ENCODE measurements around the gene TNFAIP8. TPM values are rescaled to one million over a fixed set of nuclear protein-coding genes. Genes with fewer than 3 reads are reported as not detected.

TNFAIP8 gene
- total and polyA plus RNA-seq, 9 of the 15 experiments (the other 6 are each of a cell fraction or from before 2014, with no cell fraction given), result 29.9 to 52.2 (median 44.8) TPM

DNA sequence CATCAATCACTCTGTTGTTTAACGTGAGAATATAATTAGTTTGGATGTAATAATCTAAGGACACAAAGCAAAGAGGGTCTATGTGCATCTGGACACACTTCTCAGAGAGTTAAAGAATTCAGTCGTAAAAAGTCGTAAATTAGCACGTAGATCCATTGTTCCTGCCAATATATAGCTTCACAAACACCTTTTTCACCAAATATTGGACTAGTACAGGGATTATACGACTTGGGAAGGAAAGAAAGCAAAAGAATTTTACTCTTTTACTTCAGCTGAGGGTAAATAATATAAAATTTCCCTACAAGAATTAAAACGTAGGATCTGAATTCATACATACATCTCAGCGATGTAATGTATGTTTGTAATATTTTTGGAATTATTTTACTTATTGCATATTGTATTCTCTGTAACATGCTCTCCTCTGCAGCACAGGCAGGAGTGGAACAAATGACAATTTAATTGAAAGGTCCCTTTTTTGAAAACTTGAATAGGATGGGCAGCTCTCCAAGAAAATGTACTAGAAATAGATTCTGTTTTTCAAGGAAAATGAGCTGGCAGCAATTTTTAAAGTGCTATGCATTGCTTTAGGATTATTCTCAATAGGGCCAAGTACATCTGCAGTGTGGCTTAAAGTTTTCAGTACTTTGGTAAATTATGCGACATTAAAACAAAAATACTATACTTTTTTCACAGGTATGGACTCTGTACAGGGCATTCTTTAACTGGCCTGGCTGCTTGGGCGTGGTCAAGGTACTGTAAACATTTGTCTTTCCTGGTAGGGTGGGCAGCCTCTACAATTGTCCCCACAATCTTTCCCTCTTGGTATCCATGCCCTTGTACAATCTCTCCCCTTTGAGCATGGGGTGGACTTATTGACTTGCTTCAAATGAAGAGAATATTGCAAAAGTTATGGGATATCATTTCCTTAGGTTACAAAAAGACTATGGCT lies 56.7 kb downstream of the TNFAIP8 start:
- no peaks in the 10 kb centered on the region for H3K9me3 ChIP-seq (replicated peaks; ENCODE audit: control insufficient read depth, insufficient read depth, low read depth, low read length)
- no peak for DNase-seq (ENCODE audit: extremely low read depth in 1 of 4, low spot score in 3 of 4)
- H3K9me1 ChIP-seq (ENCODE audit: control insufficient read depth, insufficient read depth, low read length), result no peaks in the 10 kb centered on the region
- peaks cover 0 to 14% of the 10 kb centered on the region in 2 experiments; a peak in 3 of 5 replicates for H3K4me1 ChIP-seq (replicated peaks in 1 of 2; ENCODE audit: control insufficient read depth in 2 of 2, insufficient read depth in 2 of 2, low read length in 2 of 2)
- 22% methylated on average over 9 of the region's 9 CpGs for WGBS (ENCODE audit: insufficient coverage, low coverage, missing lambda C conversion rate)
- H3K27me3 ChIP-seq (ENCODE audit: control insufficient read depth in 2 of 2, insufficient read depth in 2 of 2, low read length in 2 of 2), result no peaks in the 10 kb centered on the region
- TF ChIP-seq, protein P1, sequence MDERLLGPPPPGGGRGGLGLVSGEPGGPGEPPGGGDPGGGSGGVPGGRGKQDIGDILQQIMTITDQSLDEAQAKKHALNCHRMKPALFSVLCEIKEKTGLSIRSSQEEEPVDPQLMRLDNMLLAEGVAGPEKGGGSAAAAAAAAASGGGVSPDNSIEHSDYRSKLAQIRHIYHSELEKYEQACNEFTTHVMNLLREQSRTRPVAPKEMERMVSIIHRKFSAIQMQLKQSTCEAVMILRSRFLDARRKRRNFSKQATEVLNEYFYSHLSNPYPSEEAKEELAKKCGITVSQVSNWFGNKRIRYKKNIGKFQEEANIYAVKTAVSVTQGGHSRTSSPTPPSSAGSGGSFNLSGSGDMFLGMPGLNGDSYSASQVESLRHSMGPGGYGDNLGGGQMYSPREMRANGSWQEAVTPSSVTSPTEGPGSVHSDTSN (CRISPR knock-in tag; IDR thresholded peaks at IDR 0.05; ENCODE audit: low read depth), result no peak
- TF ChIP-seq, protein P1 (tag; conservative IDR thresholded peaks at IDR 0.05; ENCODE audit: low read depth), result peak; percentile 51; the same call in 1 of the 2 replicates
- TF ChIP-seq ETV1 (tag; conservative IDR thresholded peaks at IDR 0.05; ENCODE audit: low read depth) (0 out of 2 replicates have a peak, but pooled peaks have one; percentile 12), RBM15 (IDR thresholded peaks at IDR 0.05; ENCODE audit: insufficient read depth, low read length) (no peak), DIDO1 (tag; IDR thresholded peaks at IDR 0.05; ENCODE audit: low read depth) (no peak), LCOR (CRISPR knock-in tag; IDR thresholded peaks at IDR 0.05) (0 out of 2 replicates have a peak, but pooled peaks have one; percentile 3), ATF7 (IDR thresholded peaks at IDR 0.05) (0 out of 2 replicates have a peak, but pooled peaks have one; percentile 3)
- peak overlapping the region; percentile 89 for H2AFZ ChIP-seq (ENCODE audit: low read depth, low read length)
- CTCF ChIA-PET (ENCODE audit: low intra/inter-chr PET ratio), result interaction anchor here (0.6 to 2.5 kb wide), 4 partner anchors 55 to 424 kb away, joined by 3 to 26 read pairs (median 12); partner anchors contain the start of gene DTWD2
- ATAC-seq, result no peak
- peak overlapping the region in 1 of 2 experiments; percentile 57; a peak in 1 of 4 replicates for H3K9ac ChIP-seq (ENCODE audit: insufficient read depth in 1 of 2, low read depth in 2 of 2, low read length in 2 of 2)
- H3K27ac ChIP-seq (ENCODE audit: extremely low read depth, low read depth, low read length), result no peak overlapping the region
- H3K36me3 ChIP-seq (ENCODE audit: control insufficient read depth, insufficient read depth, low read length), result no peaks in the 10 kb centered on the region
- no peak for FAIRE-seq
- intact Hi-C loops (cut with micrococcal nuclease), result loop anchor here (1.0 to 2.0 kb wide), 5 partner anchors 97 to 424 kb away; partner anchors contain the start of genes DMXL1 and DTWD2
- BruUV-seq (replicated peaks), result no TSS peak
- H3K4me2 ChIP-seq (ENCODE audit: insufficient read depth, low read length), result peak overlapping the region; percentile 68; the same call in 1 of the 2 replicates
- H3K79me2 ChIP-seq (ENCODE audit: control insufficient read depth, insufficient read depth, low read length), result no peaks in the 10 kb centered on the region
- no peak overlapping the region for H3K4me3 ChIP-seq
- POLR2A ChIA-PET, result interaction anchor here (0.7 to 1.0 kb wide), 2 partner anchors 12 to 161 kb away, joined by 3 read pairs; no protein-coding TSS in a partner anchor
- no peaks in the 10 kb centered on the region for H4K20me1 ChIP-seq (replicated peaks; ENCODE audit: control insufficient read depth, insufficient read depth, low read length)
- in situ Hi-C loops (cut with MboI), result loop anchor here (5.0 kb wide), 1 partner anchor 425 kb away; the partner anchor contains the start of gene DTWD2
